Measurements from ENCODE around the gene BEAN1.
"Not testable (repeated sequence)": the region's sequence is repeated elsewhere in the genome, so short reads cannot be mapped to it uniquely, and the experiment has no call there.

DNA sequence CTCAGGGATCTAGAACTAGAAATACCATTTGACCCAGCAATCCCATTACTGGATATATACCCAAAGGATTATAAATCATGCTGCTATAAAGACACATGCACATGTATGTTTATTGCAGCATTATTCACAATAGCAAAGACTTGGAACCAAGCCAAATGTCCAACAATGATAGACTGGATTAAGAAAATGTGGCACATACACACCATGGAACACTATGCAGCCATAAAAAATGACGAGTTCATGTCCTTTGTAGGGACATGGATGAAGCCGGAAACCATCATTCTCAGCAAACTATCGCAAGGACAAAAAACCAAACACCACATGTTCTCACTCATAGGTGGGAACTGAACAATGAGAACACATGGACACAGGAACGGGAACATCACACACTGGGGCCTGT is 74.5 kb downstream of the BEAN1 start:
- TF ChIP-seq, protein P1, sequence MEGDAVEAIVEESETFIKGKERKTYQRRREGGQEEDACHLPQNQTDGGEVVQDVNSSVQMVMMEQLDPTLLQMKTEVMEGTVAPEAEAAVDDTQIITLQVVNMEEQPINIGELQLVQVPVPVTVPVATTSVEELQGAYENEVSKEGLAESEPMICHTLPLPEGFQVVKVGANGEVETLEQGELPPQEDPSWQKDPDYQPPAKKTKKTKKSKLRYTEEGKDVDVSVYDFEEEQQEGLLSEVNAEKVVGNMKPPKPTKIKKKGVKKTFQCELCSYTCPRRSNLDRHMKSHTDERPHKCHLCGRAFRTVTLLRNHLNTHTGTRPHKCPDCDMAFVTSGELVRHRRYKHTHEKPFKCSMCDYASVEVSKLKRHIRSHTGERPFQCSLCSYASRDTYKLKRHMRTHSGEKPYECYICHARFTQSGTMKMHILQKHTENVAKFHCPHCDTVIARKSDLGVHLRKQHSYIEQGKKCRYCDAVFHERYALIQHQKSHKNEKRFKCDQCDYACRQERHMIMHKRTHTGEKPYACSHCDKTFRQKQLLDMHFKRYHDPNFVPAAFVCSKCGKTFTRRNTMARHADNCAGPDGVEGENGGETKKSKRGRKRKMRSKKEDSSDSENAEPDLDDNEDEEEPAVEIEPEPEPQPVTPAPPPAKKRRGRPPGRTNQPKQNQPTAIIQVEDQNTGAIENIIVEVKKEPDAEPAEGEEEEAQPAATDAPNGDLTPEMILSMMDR (IDR thresholded peaks at IDR 0.05; ENCODE audit: insufficient read depth, low read depth, low read length) = not testable (repeated sequence)
- TF ChIP-seq EZH2 (IDR thresholded peaks at IDR 0.05; ENCODE audit: insufficient read depth, low read length) = not testable (repeated sequence)

Measured in astrocyte (in vitro differentiated cells and primary cell).